PC-3 (cell line): Measurements from ENCODE around the gene AGAP1. TPM values are rescaled to one million over a fixed set of nuclear protein-coding genes. Genes with fewer than 3 reads are reported as not detected.

ENCODE experiments used
- ATAC-seq: fragments of 200-7000 bp; cut with Tn5 transposase; 2 replicates; pipeline ENCODE4 v1.9.1; 2020; ENCODE audit warnings: mild to moderate bottlenecking, moderate library complexity
- BruUV-seq: library from RNA; stranded (reverse); fragments of 400-500 nt; replicated peaks from 2 replicates; lab custom pipeline; 2021; lab: Mats Ljungman, UMichigan
- CTCF ChIA-PET: fragments of 300-600 bp; sonication (Branson Sonifier 250); formaldehyde crosslinking; loops from one replicate; lab custom pipeline; 2022; ENCODE audit warnings: antibody characterized with exemption; lab: Charles Lee
- POLR2A ChIA-PET: fragments of 300-600 bp; sonication (Branson Sonifier 250); formaldehyde crosslinking; loops from one replicate; lab custom pipeline; 2022; ENCODE audit warnings: antibody characterized with exemption; ENCODE audit not compliant: unreplicated experiment; lab: Charles Lee
- DNase-seq: peaks from one replicate; pipeline ENCODE4 v3.0.0-alpha.2; 2015
- H2AFZ ChIP-seq: fragments of 300-600 bp; sonication (generic); 2 replicates; pipeline ENCODE4 v1.6.0; 2016; ENCODE audit warnings: antibody characterized with exemption, low read length
- H3F3A ChIP-seq: fragments of 300-600 bp; sonication (generic); one replicate; pipeline ENCODE4 v1.6.0; 2017; ENCODE audit warnings: antibody characterized with exemption, low read length, control low read depth, mild to moderate bottlenecking; ENCODE audit not compliant: unreplicated experiment
- H3K27ac ChIP-seq: fragments of 300-600 bp; sonication (generic); 2 replicates; pipeline ENCODE4 v1.5.1; 2016; ENCODE audit warnings: mild to moderate bottlenecking, low read length
- H3K27me3 ChIP-seq: fragments of 300-600 bp; sonication (generic); 2 replicates; pipeline ENCODE4 v1.6.1; 2016; ENCODE audit warnings: low read length, mixed read lengths
- H3K36me3 ChIP-seq: fragments of 300-600 bp; sonication (generic); 2 replicates; pipeline ENCODE4 v1.6.1; 2016; ENCODE audit warnings: low read depth, mixed run types, low read length, mixed read lengths
- H3K4me1 ChIP-seq: fragments of 300-600 bp; sonication (generic); 2 replicates; pipeline ENCODE4 v1.5.1; 2016; ENCODE audit warnings: low read length; ENCODE audit not compliant: insufficient read depth
- H3K4me2 ChIP-seq: fragments of 300-600 bp; sonication (generic); 2 replicates; pipeline ENCODE4 v1.6.0; 2016; ENCODE audit warnings: low read length
- H3K4me3 ChIP-seq: fragments of 300-600 bp; sonication (generic); 2 replicates; pipeline ENCODE4 v1.5.1; 2016; ENCODE audit warnings: mild to moderate bottlenecking, low read length, mixed read lengths
- H3K79me2 ChIP-seq: fragments of 300-600 bp; sonication (generic); 2 replicates; pipeline ENCODE4 v1.6.1; 2017; ENCODE audit warnings: low read length, mixed read lengths
- H3K9ac ChIP-seq: fragments of 300-600 bp; sonication (generic); 2 replicates; pipeline ENCODE4 v1.6.0; 2016; ENCODE audit warnings: mild to moderate bottlenecking, low read length
- H3K9me2 ChIP-seq: fragments of 300-600 bp; sonication (generic); replicated peaks from 2 replicates; pipeline ENCODE4 v1.6.1; 2016; ENCODE audit warnings: mixed run types, low read length, mixed read lengths
- H3K9me3 ChIP-seq: fragments of 300-600 bp; sonication (generic); 2 replicates; pipeline ENCODE4 v1.6.1; 2016; ENCODE audit warnings: low read length, mixed read lengths
- H4K20me1 ChIP-seq: fragments of 300-600 bp; sonication (generic); 2 replicates; pipeline ENCODE4 v1.6.1; 2016; ENCODE audit warnings: low read length, mixed read lengths
- CTCF ChIP-seq: fragments of 300-600 bp; sonication (generic); conservative IDR thresholded peaks from 2 replicates; pipeline ENCODE4 v1.5.1; 2017; ENCODE audit warnings: antibody characterized with exemption, low read depth, mild to moderate bottlenecking, low read length
- EZH2 ChIP-seq: fragments of 300-600 bp; sonication (generic); IDR thresholded peaks from one replicate; pipeline ENCODE4 v1.6.1; 2017; ENCODE audit warnings: antibody characterized with exemption, mild to moderate bottlenecking, low read length; ENCODE audit not compliant: unreplicated experiment
- EZH2phosphoT487 ChIP-seq: fragments of 300-600 bp; sonication (generic); IDR thresholded peaks from 2 replicates; pipeline ENCODE4 v1.6.1; 2018; ENCODE audit warnings: mild to moderate bottlenecking, antibody characterized with exemption, low read length, borderline replicate concordance
- intact Hi-C: fragments of 100-400 bp; cut with micrococcal nuclease; formaldehyde crosslinking; loops from 2 replicates; pipeline ENCODE4 v1.9.0; 2023
- total RNA-seq: library from RNA; depleted of rRNA; stranded (reverse); fragments of >200 nt; gene quantifications from 2 replicates; pipeline ENCODE4 v1.2.3, GENCODE V29; 2014

The AGAP1 gene
- total RNA-seq, 1 experiment from 2014 or later: 31.0 TPM

GRCh38 chr2:235498946-235499812, 5.3 kb downstream of the AGAP1 start:
- Histone ChIP-seq H3K4me3 (no peak overlapping the region), H3K9me3 (no peaks in the 10 kb centered on the region), H3K36me3 (no peaks in the 10 kb centered on the region), H3K27me3 (no peaks in the 10 kb centered on the region), H3K79me2 (peaks cover 97% of the 10 kb centered on the region), H3K27ac (no peak overlapping the region), H3K4me1 (peaks cover 37% of the 10 kb centered on the region), H3K9ac (no peak overlapping the region), H3K9me2 (no peaks in the 10 kb centered on the region), H2AFZ (no peak overlapping the region), H3K4me2 (no peak overlapping the region), H3F3A (no peaks in the 10 kb centered on the region), H4K20me1 (peaks cover 57% of the 10 kb centered on the region)
- no peak for TF ChIP-seq CTCF
- TF ChIP-seq EZH2: no peak
- no peak for TF ChIP-seq EZH2phosphoT487
- no TSS peak for BruUV-seq
- CTCF ChIA-PET: interaction anchor here (0.6 to 1.8 kb wide), 2 partner anchors 52 to 53 kb away, joined by 4 to 8 read pairs; no protein-coding TSS in a partner anchor
- ATAC-seq (no peak), DNase-seq (no peak)
- intact Hi-C loops: loop anchor here (1.0 to 10.0 kb wide), 2 partner anchors 246 to 363 kb away; no protein-coding TSS in a partner anchor
- POLR2A ChIA-PET: interaction anchor here (0.6 kb wide), 1 partner anchor 1646 kb away, joined by 5 read pairs; no protein-coding TSS in a partner anchor

- peak overlapping the region; percentile 58 for H3K27ac ChIP-seq
- CTCF ChIA-PET: interaction anchor here (0.5 to 1.9 kb wide), 2 partner anchors 51 to 94 kb away, joined by 5 to 8 read pairs; no protein-coding TSS in a partner anchor
- H3K4me1 ChIP-seq: peaks cover 46% of the 10 kb centered on the region
Observed at GRCh38 chr2:235500110-235500760, 6.4 kb downstream of the AGAP1 start.

More at GRCh38 chr2:235500110-235500760, 6.4 kb downstream of the AGAP1 start:
- Histone ChIP-seq H3F3A (no peaks in the 10 kb centered on the region), H3K4me2 (peak overlapping the region; percentile 83), H2AFZ (no peak overlapping the region), H3K9me3 (no peaks in the 10 kb centered on the region), H3K79me2 (peaks cover 100% of the 10 kb centered on the region), H3K4me3 (no peak overlapping the region; the same call in 1 of the 2 replicates), H4K20me1 (peaks cover 57% of the 10 kb centered on the region), H3K27me3 (no peaks in the 10 kb centered on the region), H3K9ac (no peak overlapping the region), H3K36me3 (no peaks in the 10 kb centered on the region), H3K9me2 (no peaks in the 10 kb centered on the region)
- no TSS peak for BruUV-seq
- TF ChIP-seq CTCF: no peak
- TF ChIP-seq EZH2: no peak
- no peak for TF ChIP-seq EZH2phosphoT487
- DNase-seq (no peak), ATAC-seq (no peak)
- intact Hi-C loops: no loop called here
- POLR2A ChIA-PET: no interaction called here
